Hepatocyte (in vitro differentiated cells): ENCODE measurements around the gene KRTAP10-3.

Experiments used
- EZH2 ChIP-seq: fragments of 200-600 bp; sonication (generic); IDR thresholded peaks from 2 replicates; pipeline ENCODE4 v1.6.1; 2016; ENCODE audit warnings: antibody characterized with exemption, mild to moderate bottlenecking, borderline replicate concordance
- TF ChIP-seq, protein P1 (sequence below): fragments of 200-600 bp; sonication (generic); IDR thresholded peaks from 2 replicates; pipeline ENCODE4 v1.5.1; 2016; ENCODE audit warnings: antibody characterized with exemption, mild to moderate bottlenecking; ENCODE audit not compliant: poor library complexity

DNA sequence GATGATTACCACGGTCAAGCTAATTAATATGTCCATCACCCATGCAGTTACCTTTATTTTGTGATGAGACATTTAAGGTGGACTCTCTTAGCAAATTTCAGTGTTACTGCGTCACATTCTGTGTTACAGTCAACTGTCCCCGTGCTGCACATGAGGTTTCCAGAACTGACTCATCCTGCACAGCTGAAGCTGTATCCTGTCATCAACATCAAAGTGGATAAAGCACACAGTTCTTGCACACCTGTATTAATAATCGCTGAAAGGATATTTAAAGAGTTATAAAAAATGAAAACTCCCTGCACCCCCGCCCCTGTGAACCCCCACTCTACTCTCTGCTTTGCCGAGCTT, 25.2 kb upstream of the KRTAP10-3 start:
- TF ChIP-seq, protein P1, sequence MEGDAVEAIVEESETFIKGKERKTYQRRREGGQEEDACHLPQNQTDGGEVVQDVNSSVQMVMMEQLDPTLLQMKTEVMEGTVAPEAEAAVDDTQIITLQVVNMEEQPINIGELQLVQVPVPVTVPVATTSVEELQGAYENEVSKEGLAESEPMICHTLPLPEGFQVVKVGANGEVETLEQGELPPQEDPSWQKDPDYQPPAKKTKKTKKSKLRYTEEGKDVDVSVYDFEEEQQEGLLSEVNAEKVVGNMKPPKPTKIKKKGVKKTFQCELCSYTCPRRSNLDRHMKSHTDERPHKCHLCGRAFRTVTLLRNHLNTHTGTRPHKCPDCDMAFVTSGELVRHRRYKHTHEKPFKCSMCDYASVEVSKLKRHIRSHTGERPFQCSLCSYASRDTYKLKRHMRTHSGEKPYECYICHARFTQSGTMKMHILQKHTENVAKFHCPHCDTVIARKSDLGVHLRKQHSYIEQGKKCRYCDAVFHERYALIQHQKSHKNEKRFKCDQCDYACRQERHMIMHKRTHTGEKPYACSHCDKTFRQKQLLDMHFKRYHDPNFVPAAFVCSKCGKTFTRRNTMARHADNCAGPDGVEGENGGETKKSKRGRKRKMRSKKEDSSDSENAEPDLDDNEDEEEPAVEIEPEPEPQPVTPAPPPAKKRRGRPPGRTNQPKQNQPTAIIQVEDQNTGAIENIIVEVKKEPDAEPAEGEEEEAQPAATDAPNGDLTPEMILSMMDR: no peak
- TF ChIP-seq EZH2: no peak
